Right lobe of liver (tissue), 6 donors: Measurements from ENCODE around the gene HBB. TPM values are rescaled to one million over a fixed set of nuclear protein-coding genes. Genes with fewer than 3 reads are reported as not detected.

Source experiments
- ATAC-seq, 4 donors: fragments of 200-7000 bp; cut with Tn5 transposase; one replicate each; pipeline ENCODE4 v1.9.1; 2020; ENCODE audit warnings: mild to moderate bottlenecking in 4 of 4, moderate library complexity in 4 of 4
- DNase-seq, 3 donors: peaks; one replicate each; pipeline ENCODE4 v3.0.0-alpha.2; 2020
- H3K27ac ChIP-seq, 3 donors: fragments of 200-600 bp; one replicate each; pipeline ENCODE4 v1.8.0; 2022
- H3K27me3 ChIP-seq, 2 donors: fragments of 200-600 bp; one replicate each; pipeline ENCODE4 v1.8.0; 2022
- H3K36me3 ChIP-seq, 4 donors: fragments of 200-600 bp; sonication (generic) in 1 of 4; one replicate each; pipeline versions ENCODE4 v1.5.1 to v1.8.0; 2017 to 2022; ENCODE audit warnings: control low read depth in 1 of 4
- H3K4me1 ChIP-seq, 4 donors: fragments of 200-600 bp; sonication (generic) in 1 of 4; one replicate each; pipeline versions ENCODE4 v1.5.1 to v1.8.0; 2017 to 2022; ENCODE audit warnings: control low read depth in 1 of 4
- H3K4me3 ChIP-seq, 3 donors: fragments of 200-600 bp; one replicate each; pipeline ENCODE4 v1.8.0; 2022
- H3K9me3 ChIP-seq, 4 donors: fragments of 200-600 bp; sonication (generic) in 1 of 4; one replicate each; pipeline versions ENCODE4 v1.5.1 to v1.8.0; 2017 to 2022; ENCODE audit warnings: control low read depth in 1 of 4
- POLR2A ChIP-seq: fragments of 450-650 bp; IDR thresholded peaks from one replicate; pipeline ENCODE4 v1.6.1; 2017; ENCODE audit warnings: antibody characterized with exemption, mild to moderate bottlenecking
- WGBS: methylation state at CpG from one replicate; pipeline ENCODE4 v1.1.6; 2018; ENCODE audit warnings: low coverage, low lambda C conversion rate; ENCODE audit not compliant: insufficient coverage; ENCODE audit errors: missing lambda C conversion rate; 5-methylcytosine and 5-hydroxymethylcytosine counted together
- intact Hi-C, 2 donors: fragments of 100-400 bp; cut with DNase I; formaldehyde crosslinking; loops; one replicate each; pipeline versions ENCODE4 v1.11.2 to v1.14.1; 2022
- total RNA-seq, 6 experiments: library from RNA; depleted of rRNA in 2 of 6; stranded (reverse); fragments of >200 nt in 2 of 6; fragmentation: NEBNext Ultra II Directional in 3 of 6; extraction: Animal tissue kit (Norgen Biotek cat#: 25700) in 3 of 6; gene quantifications; one replicate each; pipeline versions ENCODE4 v1.1.0 to v1.2.4, GENCODE V29; 2016 to 2023
- TF ChIP-seq, protein P1 (sequence below), 4 donors: fragments of 200-600 bp in 3 of 4; fragments of 450-650 bp in 1 of 4; IDR thresholded peaks; one replicate each; pipeline versions ENCODE4 v1.5.1 to v1.8.0; 2016 to 2022; ENCODE audit warnings: antibody characterized with exemption in 4 of 4, mild to moderate bottlenecking in 2 of 4
- donor health status: DM: no; HTN: yes; CAD: no.
- donor health status: DM: no; HTN: no; CAD: no.
- donor health status: DM: no; HTN: no; CAD: no.
- donor health status: DM: no; HTN: yes; CAD: no.
- donor health status: DM: no; HTN: yes; CAD: no.

Gene HBB
- total RNA-seq, 6 experiments from 2014 or later, result 25.1 to 1,416 (median 146) TPM

- WGBS, result 61% methylated on average over 9 of the region's 10 CpGs
- Histone ChIP-seq H3K9me3 (peaks cover 0 to 2% (median 0%) of the 10 kb centered on the region in 4 donors), H3K27ac (no peak overlapping the region), H3K4me3 (no peak overlapping the region), H3K27me3 (no peaks in the 10 kb centered on the region), H3K4me1 (no peaks in the 10 kb centered on the region), H3K36me3 (no peaks in the 10 kb centered on the region)
- DNase-seq (no peak), ATAC-seq (no peak)
- TF ChIP-seq, protein P1, sequence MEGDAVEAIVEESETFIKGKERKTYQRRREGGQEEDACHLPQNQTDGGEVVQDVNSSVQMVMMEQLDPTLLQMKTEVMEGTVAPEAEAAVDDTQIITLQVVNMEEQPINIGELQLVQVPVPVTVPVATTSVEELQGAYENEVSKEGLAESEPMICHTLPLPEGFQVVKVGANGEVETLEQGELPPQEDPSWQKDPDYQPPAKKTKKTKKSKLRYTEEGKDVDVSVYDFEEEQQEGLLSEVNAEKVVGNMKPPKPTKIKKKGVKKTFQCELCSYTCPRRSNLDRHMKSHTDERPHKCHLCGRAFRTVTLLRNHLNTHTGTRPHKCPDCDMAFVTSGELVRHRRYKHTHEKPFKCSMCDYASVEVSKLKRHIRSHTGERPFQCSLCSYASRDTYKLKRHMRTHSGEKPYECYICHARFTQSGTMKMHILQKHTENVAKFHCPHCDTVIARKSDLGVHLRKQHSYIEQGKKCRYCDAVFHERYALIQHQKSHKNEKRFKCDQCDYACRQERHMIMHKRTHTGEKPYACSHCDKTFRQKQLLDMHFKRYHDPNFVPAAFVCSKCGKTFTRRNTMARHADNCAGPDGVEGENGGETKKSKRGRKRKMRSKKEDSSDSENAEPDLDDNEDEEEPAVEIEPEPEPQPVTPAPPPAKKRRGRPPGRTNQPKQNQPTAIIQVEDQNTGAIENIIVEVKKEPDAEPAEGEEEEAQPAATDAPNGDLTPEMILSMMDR (IDR thresholded peaks at IDR 0.05), result no peak
- no peak for TF ChIP-seq POLR2A
- intact Hi-C loops, result no loop called here
Measured at GRCh38 chr11:5178046-5178837, 48.6 kb downstream of the HBB start.

Other genes starting within 250 kb of the HBB start
- gene OR51L1, start 232.2 kb downstream of the HBB start, total RNA-seq, result not detected
- gene OR52J3, start 180.5 kb downstream of the HBB start, total RNA-seq, result not detected
- gene OR52E2, start 167.4 kb downstream of the HBB start, total RNA-seq, result not detected
- not detected for gene OR52E1, start 157.5 kb downstream of the HBB start, total RNA-seq
- not detected for gene OR52A5, start 88.7 kb downstream of the HBB start, total RNA-seq
- under 1 TPM in 1 of 6 experiments, not detected in 5; 0.04 TPM for gene OR52A1, start 72.3 kb downstream of the HBB start, total RNA-seq
- gene OR51V1, start 26.4 kb downstream of the HBB start, total RNA-seq, result not detected
- gene HBD, start 7.4 kb upstream of the HBB start, total RNA-seq, result 10 to 100 TPM in 1 of 6 experiments, 1 to 10 TPM in 2, not detected in 3; 4.1 to 29.5 (median 9.7) TPM
- gene HBG1, start 22.8 kb upstream of the HBB start, total RNA-seq, result not detected
- not detected for gene HBG2, start 27.7 kb upstream of the HBB start, total RNA-seq
- not detected for gene HBE1, start 42.9 kb upstream of the HBB start, total RNA-seq
- not detected for gene OR51B4, start 74.9 kb upstream of the HBB start, total RNA-seq
- gene OR51B2, start 97.2 kb upstream of the HBB start, total RNA-seq, result not detected
- under 1 TPM in 3 of 6 experiments, not detected in 3; 0.17 to 0.42 (median 0.28) TPM for gene OR51B5, start 116.5 kb upstream of the HBB start, total RNA-seq
- gene OR51B6, start 124.4 kb upstream of the HBB start, total RNA-seq, result not detected
- gene OR51M1, start 156.7 kb upstream of the HBB start, total RNA-seq, result not detected
- gene OR51Q1, start 195.0 kb upstream of the HBB start, total RNA-seq, result not detected
- gene OR51I1, start 214.4 kb upstream of the HBB start, total RNA-seq, result not detected
- not detected for gene OR51I2, start 222.3 kb upstream of the HBB start, total RNA-seq